Measurements from ENCODE around the gene CGB5. TPM values are rescaled to one million over a fixed set of nuclear protein-coding genes. Genes with fewer than 3 reads are reported as not detected.

CGB5 gene
- total RNA-seq, 1 donor from 2014 or later, result not detected

DNA sequence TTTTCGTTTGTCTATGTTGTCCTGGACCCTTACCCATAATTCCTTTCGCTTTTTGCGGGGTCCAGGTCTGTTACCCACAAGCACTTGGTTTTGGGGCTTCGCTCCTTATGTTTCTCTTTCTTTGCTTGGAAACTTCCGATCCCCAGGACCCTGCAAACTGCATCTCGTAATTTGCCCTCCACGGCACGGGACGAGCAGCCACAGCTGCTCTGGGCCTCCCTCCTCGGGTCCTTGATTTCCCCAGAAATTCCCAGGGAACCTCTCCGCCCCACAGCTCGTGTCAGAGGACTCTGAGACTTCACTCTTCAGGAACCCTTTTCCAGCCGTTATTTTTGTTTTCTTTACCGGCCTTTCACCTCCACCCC, 42.2 kb downstream of the CGB5 start:
- Mint-ChIP-seq H3K4me3 (peak overlapping the region; percentile 93), H3K9me3 (no peaks in the 10 kb centered on the region), H3K27me3 (peaks cover 6% of the 10 kb centered on the region), H3K36me3 (ENCODE audit: low read depth) (peaks cover 45% of the 10 kb centered on the region), H3K4me1 (peaks cover 43% of the 10 kb centered on the region), H3K27ac (peak overlapping the region; percentile 93)
- TF ChIP-seq, protein P1, sequence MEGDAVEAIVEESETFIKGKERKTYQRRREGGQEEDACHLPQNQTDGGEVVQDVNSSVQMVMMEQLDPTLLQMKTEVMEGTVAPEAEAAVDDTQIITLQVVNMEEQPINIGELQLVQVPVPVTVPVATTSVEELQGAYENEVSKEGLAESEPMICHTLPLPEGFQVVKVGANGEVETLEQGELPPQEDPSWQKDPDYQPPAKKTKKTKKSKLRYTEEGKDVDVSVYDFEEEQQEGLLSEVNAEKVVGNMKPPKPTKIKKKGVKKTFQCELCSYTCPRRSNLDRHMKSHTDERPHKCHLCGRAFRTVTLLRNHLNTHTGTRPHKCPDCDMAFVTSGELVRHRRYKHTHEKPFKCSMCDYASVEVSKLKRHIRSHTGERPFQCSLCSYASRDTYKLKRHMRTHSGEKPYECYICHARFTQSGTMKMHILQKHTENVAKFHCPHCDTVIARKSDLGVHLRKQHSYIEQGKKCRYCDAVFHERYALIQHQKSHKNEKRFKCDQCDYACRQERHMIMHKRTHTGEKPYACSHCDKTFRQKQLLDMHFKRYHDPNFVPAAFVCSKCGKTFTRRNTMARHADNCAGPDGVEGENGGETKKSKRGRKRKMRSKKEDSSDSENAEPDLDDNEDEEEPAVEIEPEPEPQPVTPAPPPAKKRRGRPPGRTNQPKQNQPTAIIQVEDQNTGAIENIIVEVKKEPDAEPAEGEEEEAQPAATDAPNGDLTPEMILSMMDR (IDR thresholded peaks at IDR 0.05), result no peak
- ChIA-PET POLR2A (interaction anchor here (1.0 kb wide), 1 partner anchor 12 kb away, joined by 4 read pairs; no protein-coding TSS in a partner anchor), CTCF (interaction anchor here (1.2 to 3.7 kb wide), 2 partner anchors 12 to 28 kb away, joined by 4 to 18 read pairs; no protein-coding TSS in a partner anchor)
- ATAC-seq (ENCODE audit: low read depth) (no peak), DNase-seq (no peak)
- intact Hi-C loops (cut with micrococcal nuclease), result loop anchor here (1.0 to 10.0 kb wide), 5 partner anchors 33 to 448 kb away; partner anchors contain the start of genes C19orf73, GYS1, NUCB1 and PPFIA3

DNA sequence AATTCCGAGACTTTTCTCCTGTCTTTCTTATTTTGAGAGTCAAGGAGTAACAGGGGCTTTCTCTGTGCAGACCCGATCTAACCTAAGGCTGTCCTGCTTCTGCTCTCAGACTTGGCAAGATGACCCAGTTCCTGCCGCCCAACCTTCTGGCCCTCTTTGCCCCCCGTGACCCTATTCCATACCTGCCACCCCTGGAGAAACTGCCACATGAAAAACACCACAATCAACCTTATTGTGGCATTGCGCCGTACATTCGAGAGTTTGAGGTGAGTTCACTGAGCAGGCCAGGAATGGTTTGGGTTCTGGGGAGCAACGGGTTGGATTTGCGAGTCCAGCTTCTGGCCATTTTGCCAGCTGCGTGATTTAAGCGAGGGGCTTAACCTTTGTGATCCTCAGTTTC, 42.6 kb downstream of the CGB5 start:
- intact Hi-C loops (cut with micrococcal nuclease), result loop anchor here (10.0 kb wide), 1 partner anchor 301 kb away; no protein-coding TSS in a partner anchor
- POLR2A ChIA-PET, result interaction anchor here (0.6 to 1.0 kb wide), 3 partner anchors 10 to 28 kb away, joined by 3 to 5 read pairs (median 4); partner anchors contain the start of gene LIN7B
- peak overlapping the region; percentile 93 for H3K4me3 Mint-ChIP-seq
- CTCF ChIA-PET, result interaction anchor here (1.2 to 3.7 kb wide), 2 partner anchors 12 to 27 kb away, joined by 4 to 18 read pairs; no protein-coding TSS in a partner anchor
- TF ChIP-seq, protein P1 (IDR thresholded peaks at IDR 0.05), result no peak
- peak overlapping the region; percentile 93 for H3K27ac Mint-ChIP-seq
- H3K36me3 Mint-ChIP-seq (ENCODE audit: low read depth), result peaks cover 48% of the 10 kb centered on the region
- H3K27me3 Mint-ChIP-seq, result peaks cover 6% of the 10 kb centered on the region
- H3K9me3 Mint-ChIP-seq, result no peaks in the 10 kb centered on the region
- no peak for DNase-seq
- peaks cover 43% of the 10 kb centered on the region for H3K4me1 Mint-ChIP-seq
- ATAC-seq (ENCODE audit: low read depth), result no peak

DNA sequence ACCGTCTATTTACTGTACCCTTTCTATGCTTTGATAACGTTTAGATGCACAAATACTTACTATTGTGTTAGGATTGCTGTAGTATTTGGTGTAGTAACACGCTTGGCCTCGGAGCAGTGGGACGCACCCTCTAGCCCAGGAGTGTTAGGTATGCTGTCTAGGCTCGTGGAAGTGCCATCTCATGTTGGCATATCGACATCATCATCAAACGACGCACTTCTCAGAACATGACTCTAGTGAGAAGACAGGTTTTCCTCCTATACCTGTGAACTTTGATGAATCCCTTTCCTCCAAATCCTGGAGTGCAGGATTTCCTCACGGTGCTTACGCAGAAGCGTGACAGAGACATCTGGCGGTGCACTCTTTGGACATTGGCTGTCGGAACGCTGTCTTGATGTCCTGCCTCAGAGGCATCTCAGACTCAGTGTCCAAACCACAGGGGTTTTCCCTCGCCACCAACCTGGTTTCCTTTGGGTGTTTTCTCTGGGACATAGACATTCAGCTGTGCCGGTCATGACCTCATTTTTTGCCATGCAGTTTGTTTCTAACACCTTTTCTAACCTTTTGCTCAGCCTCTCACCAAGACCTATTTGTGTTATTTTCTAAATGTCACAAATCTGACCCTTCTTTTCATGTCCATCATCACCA, 47.9 kb downstream of the CGB5 start:
- Mint-ChIP-seq H3K36me3 (ENCODE audit: low read depth) (peaks cover 78% of the 10 kb centered on the region), H3K4me3 (no peak overlapping the region), H3K9me3 (no peaks in the 10 kb centered on the region), H3K27ac (no peak overlapping the region), H3K27me3 (no peaks in the 10 kb centered on the region), H3K4me1 (peaks cover 32% of the 10 kb centered on the region)
- no peak for ATAC-seq (ENCODE audit: low read depth)
- TF ChIP-seq, protein P1 (IDR thresholded peaks at IDR 0.05), result no peak
- POLR2A ChIA-PET, result interaction anchor here (0.7 kb wide), 1 partner anchor 675 kb away, joined by 3 read pairs; the partner anchor contains the start of gene AP2A1
- CTCF ChIA-PET, result interaction anchor here (0.7 to 1.1 kb wide), 2 partner anchors 12 to 107 kb away, joined by 3 read pairs; no protein-coding TSS in a partner anchor
- DNase-seq, result no peak
- intact Hi-C loops (cut with micrococcal nuclease), result loop anchor here (10.0 kb wide), 1 partner anchor 483 kb away; no protein-coding TSS in a partner anchor

DNA sequence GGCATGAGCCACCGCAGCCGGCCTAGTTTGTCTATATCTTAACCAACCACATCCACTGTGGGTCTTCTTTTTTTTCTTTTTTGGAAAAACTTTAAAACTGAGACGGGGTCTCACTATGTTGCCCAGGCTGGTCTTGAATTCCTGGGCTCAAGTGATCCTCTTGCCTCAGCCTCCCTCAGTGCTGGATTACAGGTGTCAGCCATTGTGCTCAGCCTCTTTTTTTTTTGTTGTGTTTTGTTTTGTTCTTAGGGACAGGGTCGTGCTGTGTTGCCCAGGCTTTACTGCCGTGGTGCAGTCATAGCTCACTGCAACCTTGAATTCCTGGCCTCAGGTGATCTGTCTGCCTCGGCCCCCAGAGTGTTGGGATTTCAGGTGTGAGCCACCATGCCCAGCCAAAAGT, 49.0 kb downstream of the CGB5 start:
- Mint-ChIP-seq H3K27me3 (no peaks in the 10 kb centered on the region), H3K27ac (no peak overlapping the region), H3K4me1 (peaks cover 22% of the 10 kb centered on the region), H3K4me3 (no peak overlapping the region), H3K36me3 (ENCODE audit: low read depth) (peaks cover 82% of the 10 kb centered on the region), H3K9me3 (no peaks in the 10 kb centered on the region)
- intact Hi-C loops (cut with micrococcal nuclease), result loop anchor here (10.0 kb wide), 1 partner anchor 482 kb away; no protein-coding TSS in a partner anchor
- DNase-seq (no peak), ATAC-seq (ENCODE audit: low read depth) (no peak)
- CTCF ChIA-PET, result interaction anchor here (1.1 kb wide), 1 partner anchor 106 kb away, joined by 3 read pairs; no protein-coding TSS in a partner anchor
- TF ChIP-seq, protein P1 (IDR thresholded peaks at IDR 0.05), result no peak
- POLR2A ChIA-PET, result no interaction called here

Other genes starting within 250 kb of the CGB5 start
- 44.0 and 47.8 TPM in 2 replicates for gene BCAT2, start 232.8 kb upstream of the CGB5 start, total RNA-seq
- gene HSD17B14, start 207.4 kb upstream of the CGB5 start, total RNA-seq, result 2.6 and 2.8 TPM in 2 replicates
- 5.7 and 6.4 TPM in 2 replicates for gene PLEKHA4, start 175.2 kb upstream of the CGB5 start, total RNA-seq
- 115 and 123 TPM in 2 replicates for gene PPP1R15A, start 171.4 kb upstream of the CGB5 start, total RNA-seq
- gene TULP2, start 145.1 kb upstream of the CGB5 start, total RNA-seq, result not detected in 2 replicates
- gene NUCB1, start 143.5 kb upstream of the CGB5 start, total RNA-seq, result 116 and 126 TPM in 2 replicates
- gene DHDH, start 110.1 kb upstream of the CGB5 start, total RNA-seq, result not detected in 2 replicates
- gene BAX, start 89.0 kb upstream of the CGB5 start, total RNA-seq, result 111 and 129 TPM in 2 replicates
- 888 and 935 TPM in 2 replicates for gene FTL, start 78.5 kb upstream of the CGB5 start, total RNA-seq
- 50.7 and 52.7 TPM in 2 replicates for gene GYS1, start 50.5 kb upstream of the CGB5 start, total RNA-seq
- 75.6 and 79.4 TPM in 2 replicates for gene RUVBL2, start 50.0 kb upstream of the CGB5 start, total RNA-seq
- not detected in 2 replicates for gene LHB, start 26.8 kb upstream of the CGB5 start, total RNA-seq
- not detected in 2 replicates for gene CGB3, start 19.5 kb upstream of the CGB5 start, total RNA-seq
- gene CGB2, start 12.0 kb upstream of the CGB5 start, total RNA-seq, result not detected in 2 replicates
- gene CGB1, start 7.0 kb upstream of the CGB5 start, total RNA-seq, result not detected in 2 replicates
- not detected in 2 replicates for gene CGB8, start 5.3 kb downstream of the CGB5 start, total RNA-seq
- not detected in 2 replicates for gene CGB7, start 13.9 kb downstream of the CGB5 start, total RNA-seq
- not detected in 2 replicates for gene NTF4, start 21.0 kb downstream of the CGB5 start, total RNA-seq
- gene KCNA7, start 28.9 kb downstream of the CGB5 start, total RNA-seq, result not detected in 2 replicates
- 268 and 298 TPM in 2 replicates for gene SNRNP70, start 41.6 kb downstream of the CGB5 start, total RNA-seq
- gene LIN7B, start 70.5 kb downstream of the CGB5 start, total RNA-seq, result 3.6 and 4.4 TPM in 2 replicates
- gene C19orf73, start 75.3 kb downstream of the CGB5 start, total RNA-seq, result 0.98 and 1.0 TPM in 2 replicates
- 1.2 and 3.6 TPM in 2 replicates for gene PPFIA3, start 75.7 kb downstream of the CGB5 start, total RNA-seq
- not detected in 2 replicates for gene HRC, start 111.5 kb downstream of the CGB5 start, total RNA-seq
- not detected in 2 replicates for gene TRPM4, start 113.9 kb downstream of the CGB5 start, total RNA-seq

Data from activated B cell treated with CpG ODN at 0.5 μM for 24 hours (primary cell).